ENCODE results near the gene GPX2.

The GPX2 gene

GRCh38 chr14:64932231-64932630 is 10.3 kb downstream of the GPX2 start:
- no peaks in the 10 kb centered on the region for H3K4me1 ChIP-seq (ENCODE audit: control insufficient read depth, insufficient read depth, low read length)
- H3K36me3 ChIP-seq (ENCODE audit: control insufficient read depth, insufficient read depth, low read length), result no peaks in the 10 kb centered on the region
- no peak overlapping the region for H3K9ac ChIP-seq (ENCODE audit: low read length)
- H3K27me3 ChIP-seq (ENCODE audit: control insufficient read depth, insufficient read depth, low read length), result no peaks in the 10 kb centered on the region
- H3K9me3 ChIP-seq (ENCODE audit: control insufficient read depth, low read length), result no peaks in the 10 kb centered on the region
- H3K4me3 ChIP-seq (ENCODE audit: low read length), result no peak overlapping the region

DNA sequence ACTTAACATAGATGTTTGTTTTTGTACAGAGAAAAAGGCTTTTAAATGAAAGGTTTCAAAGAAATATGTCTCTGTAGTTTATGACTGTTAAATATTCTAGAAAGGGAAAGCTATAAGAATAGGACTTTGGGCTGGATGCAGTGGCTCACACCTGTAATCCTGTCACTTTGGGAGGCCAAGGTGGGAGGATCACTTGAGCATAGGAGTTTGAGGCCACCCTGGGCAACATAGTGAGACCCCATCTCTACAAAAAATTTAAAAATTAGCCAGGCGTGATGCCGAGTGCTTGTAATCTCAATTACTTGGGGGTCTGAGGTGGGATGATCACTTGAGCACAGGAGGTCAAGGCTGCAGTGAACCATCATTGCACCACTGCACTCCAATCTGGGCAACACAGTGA is 11.4 kb downstream of the GPX2 start:
- Histone ChIP-seq H3K9ac (ENCODE audit: low read length) (no peak overlapping the region), H3K9me3 (ENCODE audit: control insufficient read depth, low read length) (no peaks in the 10 kb centered on the region), H3K4me3 (ENCODE audit: low read length) (no peak overlapping the region), H3K36me3 (ENCODE audit: control insufficient read depth, insufficient read depth, low read length) (no peaks in the 10 kb centered on the region), H3K27me3 (ENCODE audit: control insufficient read depth, insufficient read depth, low read length) (no peaks in the 10 kb centered on the region), H3K4me1 (ENCODE audit: control insufficient read depth, insufficient read depth, low read length) (no peaks in the 10 kb centered on the region)

- Histone ChIP-seq H3K9me3 (ENCODE audit: control insufficient read depth, low read length) (no peaks in the 10 kb centered on the region), H3K9ac (ENCODE audit: low read length) (no peak overlapping the region), H3K4me1 (ENCODE audit: control insufficient read depth, insufficient read depth, low read length) (no peaks in the 10 kb centered on the region), H3K36me3 (ENCODE audit: control insufficient read depth, insufficient read depth, low read length) (no peaks in the 10 kb centered on the region), H3K27me3 (ENCODE audit: control insufficient read depth, insufficient read depth, low read length) (no peaks in the 10 kb centered on the region), H3K4me3 (ENCODE audit: low read length) (no peak overlapping the region)
Observed at GRCh38 chr14:64930085-64930843, 12.3 kb downstream of the GPX2 start.

- H3K4me1 ChIP-seq (ENCODE audit: control insufficient read depth, insufficient read depth, low read length), result no peaks in the 10 kb centered on the region
- H3K4me3 ChIP-seq (ENCODE audit: low read length), result no peak overlapping the region
- no peaks in the 10 kb centered on the region for H3K9me3 ChIP-seq (ENCODE audit: control insufficient read depth, low read length)
- no peaks in the 10 kb centered on the region for H3K36me3 ChIP-seq (ENCODE audit: control insufficient read depth, insufficient read depth, low read length)
- no peak overlapping the region for H3K9ac ChIP-seq (ENCODE audit: low read length)
- no peaks in the 10 kb centered on the region for H3K27me3 ChIP-seq (ENCODE audit: control insufficient read depth, insufficient read depth, low read length)
Observed at GRCh38 chr14:64929014-64929359, 13.6 kb downstream of the GPX2 start.

DNA sequence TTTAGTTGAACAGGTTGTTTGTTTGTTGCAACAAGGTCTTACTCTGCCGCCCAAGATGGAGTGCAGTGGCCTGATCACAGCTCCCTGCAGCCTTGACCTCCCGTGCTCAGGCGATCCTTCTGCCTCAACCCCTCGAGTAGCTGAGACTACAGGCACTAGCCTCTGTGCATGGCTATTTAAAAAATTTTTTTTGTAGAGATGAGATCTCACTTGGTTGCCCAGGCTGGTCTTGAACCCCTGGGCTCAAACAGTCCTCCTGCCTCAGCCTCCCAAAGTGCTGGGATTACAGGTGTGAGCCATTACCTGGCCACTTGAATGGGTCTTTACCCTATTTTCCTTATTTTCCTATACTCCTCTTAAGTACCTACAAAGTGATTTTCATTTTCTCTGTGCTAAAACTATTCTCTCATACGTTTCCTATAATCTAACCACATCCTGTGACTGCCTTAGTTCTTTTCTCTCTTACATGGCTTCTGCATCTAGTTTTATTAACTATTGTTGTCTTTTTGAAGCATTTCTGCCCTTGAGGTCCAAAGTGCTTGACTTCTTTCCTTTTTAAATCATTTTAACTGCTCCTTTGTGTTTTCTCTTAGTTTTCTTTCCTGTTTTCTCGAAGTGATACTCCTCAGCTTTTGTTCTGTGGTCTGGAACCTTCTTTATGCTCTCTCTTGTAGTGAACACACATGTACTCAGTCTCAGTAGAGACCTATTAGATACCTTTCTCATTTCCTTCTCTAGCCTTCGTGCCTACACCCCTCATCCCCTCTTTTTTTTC is 14.1 kb downstream of the GPX2 start:
- Histone ChIP-seq H3K4me3 (ENCODE audit: low read length) (no peak overlapping the region), H3K9ac (ENCODE audit: low read length) (no peak overlapping the region), H3K4me1 (ENCODE audit: control insufficient read depth, insufficient read depth, low read length) (no peaks in the 10 kb centered on the region), H3K36me3 (ENCODE audit: control insufficient read depth, insufficient read depth, low read length) (no peaks in the 10 kb centered on the region), H3K27me3 (ENCODE audit: control insufficient read depth, insufficient read depth, low read length) (no peaks in the 10 kb centered on the region), H3K9me3 (ENCODE audit: control insufficient read depth, low read length) (no peaks in the 10 kb centered on the region)

GRCh38 chr14:64927031-64927430 is 15.5 kb downstream of the GPX2 start:
- Histone ChIP-seq H3K36me3 (ENCODE audit: control insufficient read depth, insufficient read depth, low read length) (no peaks in the 10 kb centered on the region), H3K4me3 (ENCODE audit: low read length) (no peak overlapping the region), H3K9ac (ENCODE audit: low read length) (no peak overlapping the region), H3K27me3 (ENCODE audit: control insufficient read depth, insufficient read depth, low read length) (no peaks in the 10 kb centered on the region), H3K4me1 (ENCODE audit: control insufficient read depth, insufficient read depth, low read length) (no peaks in the 10 kb centered on the region), H3K9me3 (ENCODE audit: control insufficient read depth, low read length) (no peaks in the 10 kb centered on the region)

DNA sequence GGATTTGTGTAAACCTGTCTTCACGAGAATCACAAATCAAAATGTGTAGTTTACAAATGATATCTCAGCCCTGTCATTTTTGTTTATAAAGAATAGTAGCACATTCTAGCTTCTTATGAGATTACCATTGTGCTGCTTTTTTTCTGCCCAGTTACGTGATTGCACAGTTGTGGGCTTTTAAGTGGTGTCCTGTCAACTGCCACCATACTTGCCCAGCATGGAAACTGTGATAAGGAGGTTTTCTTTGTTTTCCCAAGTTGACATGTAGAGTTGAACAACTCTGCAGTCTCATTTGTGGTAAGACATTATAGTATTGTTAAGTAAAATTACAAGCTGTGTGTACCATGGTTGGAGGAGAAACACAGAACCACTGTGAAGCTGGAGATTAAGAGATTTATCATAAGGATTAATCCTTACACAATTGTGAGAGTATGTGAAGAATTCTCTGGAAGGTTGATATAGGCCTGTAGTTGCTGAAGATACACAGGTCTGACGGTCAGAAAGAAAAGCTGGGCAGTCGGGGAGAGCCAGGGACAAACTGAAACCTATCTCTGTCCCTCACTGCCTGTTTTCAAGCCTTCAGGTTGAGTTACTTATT is 16.0 kb downstream of the GPX2 start:
- H3K4me3 ChIP-seq (ENCODE audit: low read length), result no peak overlapping the region
- H3K9me3 ChIP-seq (ENCODE audit: control insufficient read depth, low read length), result no peaks in the 10 kb centered on the region
- H3K9ac ChIP-seq (ENCODE audit: low read length), result no peak overlapping the region
- no peaks in the 10 kb centered on the region for H3K36me3 ChIP-seq (ENCODE audit: control insufficient read depth, insufficient read depth, low read length)
- H3K27me3 ChIP-seq (ENCODE audit: control insufficient read depth, insufficient read depth, low read length), result no peaks in the 10 kb centered on the region
- no peaks in the 10 kb centered on the region for H3K4me1 ChIP-seq (ENCODE audit: control insufficient read depth, insufficient read depth, low read length)

- Histone ChIP-seq H3K9ac (ENCODE audit: low read length) (no peak overlapping the region), H3K4me1 (ENCODE audit: control insufficient read depth, insufficient read depth, low read length) (no peaks in the 10 kb centered on the region), H3K27me3 (ENCODE audit: control insufficient read depth, insufficient read depth, low read length) (no peaks in the 10 kb centered on the region), H3K4me3 (ENCODE audit: low read length) (no peak overlapping the region), H3K9me3 (ENCODE audit: control insufficient read depth, low read length) (no peaks in the 10 kb centered on the region), H3K36me3 (ENCODE audit: control insufficient read depth, insufficient read depth, low read length) (no peaks in the 10 kb centered on the region)
Observed at GRCh38 chr14:64923015-64923414, 19.5 kb downstream of the GPX2 start.

DNA sequence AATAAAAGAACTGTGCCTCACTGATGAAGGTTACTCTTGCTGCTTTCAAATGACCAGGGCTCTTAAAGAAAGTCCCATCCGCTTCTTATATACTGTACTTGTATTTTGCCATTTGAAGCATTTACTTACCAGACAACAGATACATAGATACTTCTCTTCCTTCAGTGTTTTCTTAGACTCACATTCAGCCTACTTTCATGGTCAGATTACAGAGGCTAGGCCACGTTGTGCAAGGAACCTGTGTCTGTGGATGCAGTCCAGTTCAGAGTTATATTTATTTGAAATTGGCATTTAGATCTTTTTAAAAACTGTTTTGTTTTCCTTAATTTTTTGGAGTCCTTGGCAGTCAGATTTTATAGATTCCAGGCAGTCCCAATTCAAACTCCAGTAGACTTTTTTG is 22.1 kb downstream of the GPX2 start:
- H3K4me1 ChIP-seq (ENCODE audit: control insufficient read depth, insufficient read depth, low read length), result peaks cover 4% of the 10 kb centered on the region
- H3K36me3 ChIP-seq (ENCODE audit: control insufficient read depth, insufficient read depth, low read length), result no peaks in the 10 kb centered on the region
- H3K9ac ChIP-seq (ENCODE audit: low read length), result no peak overlapping the region
- no peaks in the 10 kb centered on the region for H3K9me3 ChIP-seq (ENCODE audit: control insufficient read depth, low read length)
- no peak overlapping the region for H3K4me3 ChIP-seq (ENCODE audit: low read length)
- no peaks in the 10 kb centered on the region for H3K27me3 ChIP-seq (ENCODE audit: control insufficient read depth, insufficient read depth, low read length)

DNA sequence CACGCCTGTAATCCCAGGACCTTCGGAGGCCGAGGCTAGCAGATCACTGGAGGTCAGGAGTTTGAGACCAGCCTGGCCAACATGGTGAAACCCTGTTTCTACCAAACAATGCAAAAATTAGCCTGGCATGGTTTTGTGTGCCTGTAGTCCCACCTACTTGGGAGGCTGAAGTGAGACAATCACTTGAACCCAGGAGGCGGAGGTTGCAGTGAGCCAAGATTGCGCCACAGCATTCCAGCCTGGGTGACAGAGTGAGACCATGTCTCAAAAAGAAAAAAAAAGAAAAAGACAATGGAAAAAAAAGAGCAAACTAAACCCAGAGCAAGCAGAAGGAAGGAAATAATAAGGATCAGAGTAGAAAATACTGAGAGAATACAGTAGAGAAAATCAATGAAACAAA is 22.9 kb downstream of the GPX2 start:
- Histone ChIP-seq H3K36me3 (ENCODE audit: control insufficient read depth, insufficient read depth, low read length) (no peaks in the 10 kb centered on the region), H3K27me3 (ENCODE audit: control insufficient read depth, insufficient read depth, low read length) (no peaks in the 10 kb centered on the region), H3K4me3 (ENCODE audit: low read length) (no peak overlapping the region), H3K9ac (ENCODE audit: low read length) (no peak overlapping the region), H3K9me3 (ENCODE audit: control insufficient read depth, low read length) (no peaks in the 10 kb centered on the region), H3K4me1 (ENCODE audit: control insufficient read depth, insufficient read depth, low read length) (peaks cover 10% of the 10 kb centered on the region)

GRCh38 chr14:64919215-64919614 is 23.3 kb downstream of the GPX2 start:
- Histone ChIP-seq H3K4me3 (ENCODE audit: low read length) (no peak overlapping the region), H3K4me1 (ENCODE audit: control insufficient read depth, insufficient read depth, low read length) (peaks cover 10% of the 10 kb centered on the region), H3K27me3 (ENCODE audit: control insufficient read depth, insufficient read depth, low read length) (no peaks in the 10 kb centered on the region), H3K9ac (ENCODE audit: low read length) (no peak overlapping the region), H3K9me3 (ENCODE audit: control insufficient read depth, low read length) (no peaks in the 10 kb centered on the region), H3K36me3 (ENCODE audit: control insufficient read depth, insufficient read depth, low read length) (no peaks in the 10 kb centered on the region)

- no peak overlapping the region for H3K4me3 ChIP-seq (ENCODE audit: low read length)
- no peak overlapping the region for H3K9ac ChIP-seq (ENCODE audit: low read length)
- no peaks in the 10 kb centered on the region for H3K36me3 ChIP-seq (ENCODE audit: control insufficient read depth, insufficient read depth, low read length)
- no peaks in the 10 kb centered on the region for H3K9me3 ChIP-seq (ENCODE audit: control insufficient read depth, low read length)
- H3K4me1 ChIP-seq (ENCODE audit: control insufficient read depth, insufficient read depth, low read length), result peaks cover 15% of the 10 kb centered on the region
- H3K27me3 ChIP-seq (ENCODE audit: control insufficient read depth, insufficient read depth, low read length), result no peaks in the 10 kb centered on the region
Observed at GRCh38 chr14:64918216-64918615, 24.3 kb downstream of the GPX2 start.

Data from mucosa of stomach (tissue), 1 donor.